ENCODE measurements around the gene MYO10.

DNA sequence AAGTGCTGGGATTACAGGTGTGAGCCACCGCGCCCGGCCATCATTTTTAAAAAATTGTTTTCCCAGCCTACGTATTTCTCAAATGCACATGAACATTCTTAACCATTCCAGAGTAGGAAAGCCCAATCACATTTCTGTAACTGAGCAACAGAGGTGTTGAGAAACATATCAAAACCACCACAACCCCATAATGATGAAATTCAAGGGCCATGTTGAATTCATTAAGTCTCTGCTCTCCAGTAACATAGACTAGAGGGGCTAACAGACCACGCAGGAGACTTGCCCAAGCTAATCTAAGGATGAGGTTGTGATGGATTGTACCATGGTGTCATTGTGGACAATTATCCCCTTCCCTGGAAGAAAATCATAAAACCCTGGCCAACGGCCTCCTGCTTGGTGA is 52.9 kb downstream of the MYO10 start:
- TF ChIP-seq POLR2A (IDR thresholded peaks at IDR 0.05) = no peak
- no peak for TF ChIP-seq CTCF (IDR thresholded peaks at IDR 0.05)
